Renal cortical epithelial cell (primary cell): ENCODE data around the gene MRPL14. TPM values are rescaled to one million over a fixed set of nuclear protein-coding genes. Genes with fewer than 3 reads are reported as not detected.

Source experiments
- DNase-seq: peaks from one replicate; pipeline ENCODE4 v3.0.0-alpha.2; 2011; ENCODE audit warnings: low read depth
- total RNA-seq: library from RNA; depleted of rRNA; stranded (reverse); fragments of >200 nt; gene quantifications from 2 replicates; pipeline ENCODE4 v1.2.3, GENCODE V29; 2014

The MRPL14 gene
- total RNA-seq, 1 donor from 2014 or later = 44.9 TPM

DNA sequence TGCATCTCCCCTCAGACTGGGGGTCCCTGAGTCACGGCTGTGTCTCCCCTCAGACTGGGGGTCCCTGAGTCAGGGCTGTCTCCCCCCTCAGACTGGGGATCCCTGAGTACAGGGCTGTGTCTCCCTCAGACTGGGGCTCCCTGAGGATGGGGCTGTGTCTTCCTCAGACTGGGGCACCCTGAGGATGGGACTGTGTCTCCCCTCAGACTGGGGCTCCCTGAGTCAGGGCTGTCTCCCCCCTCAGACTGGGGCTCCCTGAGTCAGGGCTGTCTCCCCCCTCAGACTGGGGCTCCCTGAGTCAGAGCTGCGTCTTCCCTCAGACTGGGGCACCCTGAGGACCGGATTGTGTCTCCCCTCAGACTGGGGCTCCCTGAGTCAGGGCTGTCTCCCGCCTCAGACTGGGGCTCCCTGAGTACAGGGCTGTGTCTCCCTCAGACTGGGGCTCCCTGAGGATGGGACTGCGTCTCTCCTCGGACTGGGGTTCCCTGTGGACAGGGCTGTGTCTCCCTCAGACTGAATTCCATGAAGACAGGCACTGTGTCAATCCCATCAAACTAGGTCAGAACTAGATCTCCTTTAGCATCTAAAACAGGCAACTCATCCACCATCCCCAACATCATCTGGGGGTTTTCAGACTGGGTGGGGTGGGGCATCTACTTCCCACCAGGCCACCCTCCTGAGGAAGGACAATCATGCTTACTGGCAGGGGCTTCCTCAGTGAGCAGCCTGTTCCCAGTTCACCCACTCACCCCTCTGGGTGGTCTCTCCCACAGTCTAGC lies 60.7 kb downstream of the MRPL14 start:
- no peak for DNase-seq

DNA sequence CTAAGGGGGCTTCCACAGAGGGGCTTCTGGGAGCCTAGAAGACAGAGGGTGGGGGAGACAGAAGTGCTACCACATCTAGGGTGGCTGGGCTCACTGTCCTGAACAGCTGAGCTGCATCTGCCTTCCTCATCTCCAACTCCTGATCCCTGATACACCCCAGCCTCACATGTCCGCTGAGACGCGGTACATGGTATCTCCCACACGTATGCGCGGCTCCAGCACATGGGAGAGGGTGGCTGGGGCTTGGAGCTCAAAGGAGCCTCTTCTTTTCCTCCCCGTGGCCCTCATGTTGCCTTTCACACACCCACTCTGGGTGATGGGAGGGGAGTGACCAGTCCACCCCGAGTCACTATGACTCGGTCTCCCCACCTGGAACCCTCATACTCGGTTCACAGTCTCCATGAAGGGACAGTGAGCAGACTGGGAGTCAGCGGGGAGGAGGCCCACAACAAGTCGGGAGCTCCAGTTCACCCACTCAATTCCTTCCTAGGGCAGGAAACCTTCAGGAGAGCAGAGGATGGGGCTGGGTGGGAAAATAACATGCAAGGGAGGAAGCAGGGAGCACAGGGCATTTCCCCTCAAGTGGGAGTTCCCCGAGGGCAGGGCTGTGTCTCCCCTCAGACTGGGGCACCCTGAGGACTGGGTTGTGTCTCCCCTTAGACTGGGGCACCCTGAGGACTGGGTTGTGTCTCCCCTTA lies 61.7 kb downstream of the MRPL14 start:
- DNase-seq = no peak

DNA sequence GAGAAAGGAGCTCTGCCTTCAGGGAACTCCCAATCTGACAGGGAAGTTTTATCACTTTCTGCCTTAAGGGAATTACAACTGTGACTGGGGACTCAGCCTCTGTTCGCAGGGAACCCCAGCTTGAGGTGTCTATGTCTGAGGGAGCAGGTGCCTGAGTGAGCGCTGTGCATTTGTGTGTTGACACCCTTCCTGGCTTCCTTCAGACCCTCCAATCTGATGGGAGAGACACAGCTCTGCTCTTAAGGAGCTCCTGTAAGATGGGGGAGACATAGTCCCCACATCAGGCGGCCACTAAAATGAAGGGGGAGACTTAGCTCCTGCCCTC lies 62.3 kb downstream of the MRPL14 start:
- DNase-seq = no peak

DNA sequence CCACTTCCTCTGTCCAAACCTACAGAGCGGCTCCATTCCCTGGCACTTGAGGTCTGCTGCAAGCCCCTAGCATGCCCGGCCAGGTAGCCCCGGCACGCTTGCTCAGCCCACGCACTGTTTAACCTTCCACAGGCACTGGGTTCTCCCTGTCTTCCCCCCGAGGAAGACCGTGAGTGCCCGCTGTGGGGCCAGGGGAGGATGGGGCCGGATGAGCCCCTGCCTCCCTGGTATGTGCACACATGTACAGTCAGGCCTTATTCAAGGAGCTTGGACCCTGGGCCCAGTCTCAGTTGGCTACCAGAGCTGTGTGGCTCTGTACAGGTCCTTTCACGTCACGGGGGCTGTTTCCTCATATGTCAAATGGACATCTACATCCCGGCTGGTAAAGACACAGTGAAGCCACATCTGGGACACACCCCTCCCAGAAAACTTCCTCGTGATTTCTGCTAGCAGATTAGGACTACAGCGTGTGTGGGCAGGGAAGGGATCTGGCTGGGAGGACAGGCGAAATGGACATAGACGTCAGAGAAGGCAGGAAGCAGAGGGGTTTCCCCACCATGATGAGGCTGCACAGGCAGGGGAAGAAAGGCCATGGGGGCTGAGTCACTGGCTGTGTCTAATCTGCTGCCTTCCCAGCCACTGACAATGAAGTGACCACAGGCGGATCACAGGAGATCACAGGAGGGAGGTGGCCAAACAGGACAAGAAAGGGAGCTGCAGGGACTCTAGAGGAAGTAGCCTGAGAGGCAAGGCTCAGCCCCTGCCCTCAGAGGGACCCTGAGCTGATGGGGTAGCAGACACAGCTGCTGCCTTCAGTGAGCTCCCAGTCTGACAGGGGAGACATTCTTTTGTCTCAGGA lies 62.9 kb downstream of the MRPL14 start:
- DNase-seq = peak; percentile 94

DNA sequence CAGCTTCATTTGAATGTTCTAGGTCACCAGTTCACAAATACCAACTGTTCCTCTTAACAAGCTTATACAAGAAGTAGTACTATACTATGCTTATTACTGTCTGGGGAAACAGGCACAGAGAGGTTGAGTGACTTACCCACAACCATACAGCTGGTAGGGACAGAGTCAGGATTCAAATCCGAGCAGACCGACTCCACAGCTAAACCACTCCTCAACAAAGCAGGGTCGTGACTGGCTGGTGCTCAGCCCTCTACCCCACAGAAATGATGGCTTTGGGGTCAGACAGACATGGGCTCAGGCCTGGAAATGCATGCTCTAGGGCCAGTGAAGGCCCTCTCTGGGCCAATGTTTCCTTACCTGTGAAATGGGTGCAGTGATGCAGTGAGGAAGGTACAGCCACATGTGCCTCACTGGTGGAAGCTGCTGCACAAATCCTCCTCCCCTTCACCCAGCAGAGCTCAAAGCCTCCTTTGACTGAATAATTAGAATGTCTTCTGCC lies 63.6 kb downstream of the MRPL14 start:
- no peak for DNase-seq

Other genes with a start within 250 kb of the MRPL14 start
- 59.6 and 112 TPM in 2 replicates for gene TMEM63B, start 102 bp upstream of the MRPL14 start, total RNA-seq
- gene CAPN11, start 31.4 kb upstream of the MRPL14 start, total RNA-seq = not detected in 2 replicates
- not detected in 2 replicates for gene MYMX, start 89.5 kb upstream of the MRPL14 start, total RNA-seq
- gene SLC29A1, start 96.1 kb upstream of the MRPL14 start, total RNA-seq = 15.1 and 15.3 TPM in 2 replicates
- gene HSP90AB1, start 119.6 kb upstream of the MRPL14 start, total RNA-seq = 759 and 823 TPM in 2 replicates
- 64.3 and 103 TPM in 2 replicates for gene SLC35B2, start 130.1 kb upstream of the MRPL14 start, total RNA-seq
- gene NFKBIE, start 138.1 kb upstream of the MRPL14 start, total RNA-seq = 17.6 and 28.1 TPM in 2 replicates
- gene TMEM151B, start 143.0 kb upstream of the MRPL14 start, total RNA-seq = not detected in 2 replicates
- 8.2 and 15.5 TPM in 2 replicates for gene AARS2, start 185.9 kb upstream of the MRPL14 start, total RNA-seq
- not detected in 2 replicates for gene SPATS1, start 215.2 kb upstream of the MRPL14 start, total RNA-seq